ENCODE measurements around the gene LRRC3B. TPM values are rescaled to one million over a fixed set of nuclear protein-coding genes. Genes with fewer than 3 reads are reported as not detected.

Gene LRRC3B
- not detected in 2 replicates for total RNA-seq

GRCh38 chr3:26622621-26623418, at the start of gene LRRC3B:
Gene LRRC3B (plus strand): TSS chr3:26622772. CDS start chr3:26709673, 86,901 bp downstream.

Data from hair follicle dermal papilla cell (primary cell).